Measurements from ENCODE around the gene EGFL6. TPM values are rescaled to one million over a fixed set of nuclear protein-coding genes. Genes with fewer than 3 reads are reported as not detected.

The EGFL6 gene
- polyA plus RNA-seq, 1 donor (not counting 4 experiments of a cell fraction or from before 2014, with no cell fraction given) = 0.38 TPM

GRCh38 chrX:13571136-13571535 lies 1.7 kb downstream of the EGFL6 start:
- Histone ChIP-seq H3K27ac (ENCODE audit: control insufficient read depth, insufficient read depth, low read length) (no peak overlapping the region), H3K9me3 (ENCODE audit: control insufficient read depth, low read depth, low read length) (no peaks in the 10 kb centered on the region), H4K20me1 (ENCODE audit: control insufficient read depth, extremely low read depth, insufficient read depth, low read length) (no peaks in the 10 kb centered on the region), H3K9ac (ENCODE audit: control insufficient read depth, extremely low read depth, insufficient read depth, low read length) (no peak overlapping the region), H3K4me2 (ENCODE audit: control insufficient read depth, extremely low read depth, insufficient read depth, low read depth, low read length) (no peak overlapping the region), H3K27me3 (ENCODE audit: control insufficient read depth, extremely low read depth, insufficient read depth, low read length) (peaks cover 67% of the 10 kb centered on the region), H3K36me3 (ENCODE audit: control insufficient read depth in 2 of 2, extremely low read depth in 1 of 2, insufficient read depth in 2 of 2, low read length in 2 of 2) (no peaks in the 10 kb centered on the region), H3K9me1 (ENCODE audit: control insufficient read depth, extremely low read depth, insufficient read depth, low read length) (no peaks in the 10 kb centered on the region), H3K4me1 (ENCODE audit: control insufficient read depth, extremely low read depth, insufficient read depth, low read length) (no peaks in the 10 kb centered on the region), H3K4me3 (ENCODE audit: control insufficient read depth in 2 of 3, extremely low read depth in 1 of 3, insufficient read depth in 2 of 3, low read depth in 1 of 3, low read length in 3 of 3) (no peak overlapping the region), H3K79me2 (ENCODE audit: control insufficient read depth, insufficient read depth, low read length) (no peaks in the 10 kb centered on the region), H2AFZ (ENCODE audit: control insufficient read depth, low read length) (no peak overlapping the region)
- no peak for TF ChIP-seq CTCF (optimal IDR thresholded peaks at IDR 0.05 in 1 of 3, IDR thresholded peaks at IDR 0.05 in 1 of 3, conservative IDR thresholded peaks at IDR 0.05 in 1 of 3; ENCODE audit: extremely low read depth in 1 of 3, insufficient read depth in 2 of 3, low read length in 3 of 3)
- no peak for FAIRE-seq
- dilution Hi-C loops (cut with MboI; ENCODE audit: extremely low pct_ligation_motif_present, low sequenced_read_pairs) = no loop called here
- no peak for DNase-seq (ENCODE audit: low read depth, low spot score)

DNA sequence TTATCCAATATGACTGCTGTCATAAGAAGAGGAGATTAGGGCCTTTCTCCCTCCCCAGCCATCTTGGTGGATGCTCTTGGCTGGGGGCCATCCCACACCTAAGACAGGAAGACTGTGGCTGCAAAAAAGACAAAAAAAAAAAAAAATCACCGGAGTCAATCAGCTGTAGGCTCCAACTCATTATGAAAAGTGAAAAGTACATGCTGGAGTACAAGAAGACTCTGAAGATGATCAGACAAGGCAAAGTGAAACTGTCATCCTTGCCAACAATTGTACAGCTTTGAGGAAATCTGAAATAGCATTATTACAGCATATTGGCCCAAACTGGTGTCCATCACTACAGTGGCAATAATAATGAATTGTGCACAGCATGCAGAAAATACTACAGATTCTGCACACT lies 5.2 kb downstream of the EGFL6 start:
- H3K36me3 ChIP-seq (ENCODE audit: control insufficient read depth in 2 of 2, extremely low read depth in 1 of 2, insufficient read depth in 2 of 2, low read length in 2 of 2) = no peaks in the 10 kb centered on the region
- no peak overlapping the region for H3K4me2 ChIP-seq (ENCODE audit: control insufficient read depth, extremely low read depth, insufficient read depth, low read depth, low read length)
- TF ChIP-seq CTCF (optimal IDR thresholded peaks at IDR 0.05 in 1 of 3, IDR thresholded peaks at IDR 0.05 in 1 of 3, conservative IDR thresholded peaks at IDR 0.05 in 1 of 3; ENCODE audit: extremely low read depth in 1 of 3, insufficient read depth in 2 of 3, low read length in 3 of 3) (no peak), EZH2 (IDR thresholded peaks at IDR 0.05; ENCODE audit: low read length) (no peak)
- no peaks in the 10 kb centered on the region for H3K4me1 ChIP-seq (ENCODE audit: control insufficient read depth, extremely low read depth, insufficient read depth, low read length)
- dilution Hi-C loops (cut with MboI; ENCODE audit: extremely low pct_ligation_motif_present, low sequenced_read_pairs) = no loop called here
- H4K20me1 ChIP-seq (ENCODE audit: control insufficient read depth, extremely low read depth, insufficient read depth, low read length) = no peaks in the 10 kb centered on the region
- no peaks in the 10 kb centered on the region for H3K9me1 ChIP-seq (ENCODE audit: control insufficient read depth, extremely low read depth, insufficient read depth, low read length)
- peaks cover 52% of the 10 kb centered on the region for H3K27me3 ChIP-seq (ENCODE audit: control insufficient read depth, extremely low read depth, insufficient read depth, low read length)
- DNase-seq (ENCODE audit: low read depth, low spot score) (no peak), FAIRE-seq (no peak)
- H3K27ac ChIP-seq (ENCODE audit: control insufficient read depth, insufficient read depth, low read length) = no peak overlapping the region
- H3K9me3 ChIP-seq (ENCODE audit: control insufficient read depth, low read depth, low read length) = no peaks in the 10 kb centered on the region
- no peak overlapping the region for H3K9ac ChIP-seq (ENCODE audit: control insufficient read depth, extremely low read depth, insufficient read depth, low read length)
- no peak overlapping the region for H3K4me3 ChIP-seq (ENCODE audit: control insufficient read depth in 2 of 3, extremely low read depth in 1 of 3, insufficient read depth in 2 of 3, low read depth in 1 of 3, low read length in 3 of 3)
- H2AFZ ChIP-seq (ENCODE audit: control insufficient read depth, low read length) = no peak overlapping the region
- no peaks in the 10 kb centered on the region for H3K79me2 ChIP-seq (ENCODE audit: control insufficient read depth, insufficient read depth, low read length)

Data from keratinocyte (primary cell).